ENCODE results near the gene MYBPC2. TPM values are rescaled to one million over a fixed set of nuclear protein-coding genes. Genes with fewer than 3 reads are reported as not detected.

The MYBPC2 gene
- total and polyA plus RNA-seq, 2 of the 4 experiments (the other 2 are of a cell fraction): not detected

DNA sequence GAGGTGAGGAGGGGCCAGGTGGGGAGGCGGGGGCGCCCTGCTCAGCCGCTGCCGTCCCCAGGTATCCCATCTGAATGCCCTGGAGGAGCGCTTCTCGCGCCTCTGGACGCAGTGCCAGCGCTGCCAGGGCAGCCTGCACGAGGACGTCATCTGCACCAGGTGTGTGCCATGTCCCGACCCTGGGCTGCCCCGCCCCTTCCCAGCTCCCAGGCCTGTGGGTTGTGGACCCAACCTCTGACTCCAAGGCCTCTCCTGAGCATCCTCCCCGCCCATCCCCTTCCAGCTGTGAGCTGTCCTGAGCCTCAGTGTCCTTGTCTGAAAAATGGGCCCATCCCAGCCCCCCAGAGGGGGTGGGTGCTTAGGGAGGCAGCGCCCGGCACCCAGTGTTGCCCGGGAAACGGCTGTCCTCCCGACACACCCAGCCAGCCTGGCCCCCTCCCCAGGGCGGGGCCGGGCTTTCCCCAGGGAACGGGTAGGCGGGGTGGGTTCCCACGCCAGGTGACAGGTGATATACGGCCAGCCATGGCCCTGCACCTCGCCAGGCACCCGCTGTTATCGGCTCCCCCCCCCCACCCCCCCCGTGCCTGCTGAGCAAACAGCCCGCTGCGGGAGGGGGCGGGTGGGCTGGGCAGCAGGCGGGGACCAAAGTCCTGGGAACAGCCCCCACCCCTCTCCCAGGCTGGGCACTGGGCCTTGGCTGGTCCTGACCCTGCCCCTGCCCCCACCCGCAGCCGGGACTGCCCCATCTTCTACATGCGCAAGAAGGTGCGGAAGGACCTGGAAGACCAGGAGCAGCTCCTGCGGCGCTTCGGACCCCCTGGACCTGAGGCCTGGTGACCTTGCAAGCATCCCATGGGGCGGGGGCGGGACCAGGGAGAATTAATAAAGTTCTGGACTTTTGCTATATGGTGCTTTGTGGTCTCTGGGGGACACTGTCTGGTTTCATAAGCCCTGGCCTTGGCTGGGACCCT is 15.3 kb upstream of the MYBPC2 start (continued):
- no peak for TF ChIP-seq RCOR1 (IDR thresholded peaks at IDR 0.05; ENCODE audit: insufficient replicate concordance, low read length)

DNA sequence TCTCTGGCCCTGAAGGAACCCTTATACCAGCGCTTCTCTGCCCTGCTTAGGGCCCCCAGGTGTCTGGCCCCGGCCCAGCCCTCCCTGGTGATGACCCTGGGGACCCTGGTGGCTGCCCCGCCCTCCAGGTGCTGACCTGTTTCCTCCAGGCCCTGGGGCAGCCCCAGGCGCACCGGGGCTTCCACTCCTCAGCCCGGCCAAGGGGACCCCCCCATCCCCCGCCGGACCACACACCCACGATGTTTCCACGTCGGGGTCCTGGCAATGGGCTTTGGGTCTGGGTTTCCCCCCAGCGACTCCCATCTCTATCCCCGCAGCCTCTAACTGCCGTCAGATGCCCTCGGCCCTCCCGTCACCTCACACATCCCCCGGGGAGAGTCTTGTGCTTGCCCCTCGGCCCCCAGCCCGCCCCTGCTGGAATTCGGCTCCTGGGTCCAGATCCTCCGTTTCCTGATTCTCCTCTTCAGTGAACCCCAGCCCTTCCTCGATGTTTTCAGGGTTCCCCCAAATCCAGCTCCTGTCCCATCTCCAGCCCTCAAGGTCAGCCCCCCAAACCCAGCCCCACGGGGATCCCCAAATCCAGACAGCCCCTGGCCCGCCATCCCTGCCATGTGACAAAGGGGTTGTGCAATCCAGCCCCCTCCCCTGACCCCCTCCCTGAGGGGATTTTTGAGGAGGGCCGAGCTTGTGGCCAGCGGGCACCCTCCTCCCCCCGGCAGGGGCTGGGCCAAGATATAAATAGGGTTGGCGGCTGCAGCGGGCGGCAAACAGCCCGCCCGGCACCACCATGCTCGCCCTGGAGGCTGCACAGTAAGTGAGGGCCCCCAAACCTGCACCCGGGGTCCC is 14.3 kb upstream of the MYBPC2 start, which contains the start of gene SPIB:
Gene SPIB, plus strand, starts transcription at position 763 of the 846 bp plus-strand sequence. Its CDS starts 25 bp downstream, at position 788.
- no peak within 1 kb of the TSS for H4K91ac ChIP-seq (ENCODE audit: insufficient read depth, low read depth, low read length)
- DNase-seq (no peak), ATAC-seq (ENCODE audit: low read depth) (no peak)
- no peaks in the 10 kb centered on the region for H3K79me1 ChIP-seq (ENCODE audit: low read depth in 1 of 2, low read length in 2 of 2)
- no peak within 1 kb of the TSS for H3K14ac ChIP-seq (replicated peaks; ENCODE audit: low read depth, low read length)
- no peak within 1 kb of the TSS for H3K56ac ChIP-seq (ENCODE audit: extremely low read depth, insufficient read depth, low read length)
- H3K9ac ChIP-seq (ENCODE audit: low read depth, low read length): no peak within 1 kb of the TSS
- H3K27me3 ChIP-seq (ENCODE audit: control insufficient read depth, insufficient read depth, low read length): peaks cover 21% of the 10 kb centered on the region
- no peak within 1 kb of the TSS for H2BK120ac ChIP-seq (ENCODE audit: low read depth, low read length)
- no peak within 1 kb of the TSS for H3K4me3 ChIP-seq (ENCODE audit: insufficient read depth, low read depth, low read length)
- no peak within 1 kb of the TSS for H3K27ac ChIP-seq (ENCODE audit: insufficient read depth, low read length)
- peaks cover 2% of the 10 kb centered on the region; the same call in 1 of the 2 replicates for H3K36me3 ChIP-seq (ENCODE audit: control insufficient read depth, insufficient read depth, low read length)
- H4K20me1 ChIP-seq (ENCODE audit: insufficient read depth, low read length): no peaks in the 10 kb centered on the region
- CTCF ChIA-PET: no interaction called here
- no peak within 1 kb of the TSS for H2AFZ ChIP-seq (replicated peaks; ENCODE audit: low read length, poor library complexity)
- H2BK15ac ChIP-seq (ENCODE audit: low read depth, low read length): no peak within 1 kb of the TSS
- dilution Hi-C loops (cut with HindIII; ENCODE audit: low sequenced_read_pairs, unreplicated experiment) (no loop called here), in situ Hi-C loops (cut with MboI; ENCODE audit: low sequenced_read_pairs) (no loop called here), intact Hi-C loops (cut with micrococcal nuclease) (no loop called here)
- H3K23ac ChIP-seq (ENCODE audit: low read depth, low read length): no peak within 1 kb of the TSS
- no peak within 1 kb of the TSS for H2BK5ac ChIP-seq (ENCODE audit: low read depth, low read length, poor library complexity, severe bottlenecking)
- BruUV-seq (replicated peaks): no TSS peak
- no peaks in the 10 kb centered on the region for H3K9me3 ChIP-seq (ENCODE audit: control insufficient read depth, insufficient read depth, low read length)
- H2AK5ac ChIP-seq (ENCODE audit: low read depth, low read length): no peak within 1 kb of the TSS
- H3K9me1 ChIP-seq (ENCODE audit: insufficient read depth, low read length): no peaks in the 10 kb centered on the region
- no peak within 1 kb of the TSS for H2AK9ac ChIP-seq (replicated peaks; ENCODE audit: low read depth, low read length, poor library complexity)
- H2BK20ac ChIP-seq (ENCODE audit: low read depth, low read length): no peak within 1 kb of the TSS
- H4K5ac ChIP-seq (ENCODE audit: low read depth, low read length): no peak within 1 kb of the TSS
- no peak within 1 kb of the TSS for H3K4me2 ChIP-seq (ENCODE audit: low read depth, low read length)
- H3K18ac ChIP-seq (ENCODE audit: low read depth, low read length): no peak within 1 kb of the TSS
- H4K8ac ChIP-seq (ENCODE audit: low read depth in 2 of 2, low read length in 2 of 2): no peak within 1 kb of the TSS
- POLR2A ChIA-PET (ENCODE audit: unreplicated experiment): no interaction called here
- H3K4ac ChIP-seq (ENCODE audit: low read depth, low read length): no peak within 1 kb of the TSS
- whole genome bisulfite sequencing, 2 experiments (ENCODE audit: extremely low coverage in 2 of 2, insufficient read length in 1 of 2): 39% methylated on average over 9 of the region's 34 CpGs; no CpG with 5 or more reads in 1 of the 2 experiments
- H3K4me1 ChIP-seq (ENCODE audit: control insufficient read depth, insufficient read depth, low read length): no peaks in the 10 kb centered on the region
- TF ChIP-seq POLR2A (IDR thresholded peaks at IDR 0.05; ENCODE audit: low read depth, low read length) (no peak), FOS (IDR thresholded peaks at IDR 0.05; ENCODE audit: low read depth, low read length) (no peak), MAFK (IDR thresholded peaks at IDR 0.05; ENCODE audit: low read depth, low read length) (no peak), BHLHE40 (IDR thresholded peaks at IDR 0.05; ENCODE audit: low read depth, low read length) (no peak), MAZ (IDR thresholded peaks at IDR 0.05; ENCODE audit: borderline replicate concordance, low read depth, low read length) (no peak), RCOR1 (IDR thresholded peaks at IDR 0.05; ENCODE audit: insufficient replicate concordance, low read length) (no peak), RFX5 (IDR thresholded peaks at IDR 0.05; ENCODE audit: low read depth, low read length) (no peak), MXI1 (IDR thresholded peaks at IDR 0.05; ENCODE audit: borderline replicate concordance, low read depth, low read length) (no peak), CTCF (conservative IDR thresholded peaks at IDR 0.05; ENCODE audit: low read depth, low read length) (no peak), RAD21 (IDR thresholded peaks at IDR 0.05; ENCODE audit: low read length) (no peak)
- TF ChIP-seq, protein P1, sequence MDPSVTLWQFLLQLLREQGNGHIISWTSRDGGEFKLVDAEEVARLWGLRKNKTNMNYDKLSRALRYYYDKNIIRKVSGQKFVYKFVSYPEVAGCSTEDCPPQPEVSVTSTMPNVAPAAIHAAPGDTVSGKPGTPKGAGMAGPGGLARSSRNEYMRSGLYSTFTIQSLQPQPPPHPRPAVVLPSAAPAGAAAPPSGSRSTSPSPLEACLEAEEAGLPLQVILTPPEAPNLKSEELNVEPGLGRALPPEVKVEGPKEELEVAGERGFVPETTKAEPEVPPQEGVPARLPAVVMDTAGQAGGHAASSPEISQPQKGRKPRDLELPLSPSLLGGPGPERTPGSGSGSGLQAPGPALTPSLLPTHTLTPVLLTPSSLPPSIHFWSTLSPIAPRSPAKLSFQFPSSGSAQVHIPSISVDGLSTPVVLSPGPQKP (IDR thresholded peaks at IDR 0.05; ENCODE audit: borderline replicate concordance, low read depth, low read length): no peak
